Keratinocyte (primary cell): ENCODE measurements around the gene GSG1. TPM values are rescaled to one million over a fixed set of nuclear protein-coding genes. Genes with fewer than 3 reads are reported as not detected.

Experiments
- DNase-seq: peaks from one replicate; pipeline ENCODE4 v3.0.0-alpha.2; 2011; ENCODE audit warnings: low read depth, missing footprints, low spot score
- FAIRE-seq: peaks from 2 replicates; lab custom pipeline; 2011; peaks lifted over from hg19 to GRCh38; lab: Jason Lieb, UNC
- H2AFZ ChIP-seq: 2 replicates; pipeline ENCODE4 v1.6.0; 2012; ENCODE audit warnings: low read length, control low read depth, inconsistent platforms; ENCODE audit not compliant: control insufficient read depth
- H3K27ac ChIP-seq: 2 replicates; pipeline ENCODE4 v1.5.1; 2011; ENCODE audit warnings: low read length; ENCODE audit not compliant: control insufficient read depth, insufficient read depth
- H3K27me3 ChIP-seq: 3 replicates; pipeline ENCODE4 v1.6.0; 2011; ENCODE audit warnings: low read length; ENCODE audit not compliant: control insufficient read depth, insufficient read depth; ENCODE audit errors: extremely low read depth
- H3K36me3 ChIP-seq, 2 experiments: 2 replicates in 1 of 2; 3 replicates in 1 of 2; pipeline ENCODE4 v1.5.1; 2011; ENCODE audit warnings: low read length in 2 of 2, mild to moderate bottlenecking in 1 of 2; ENCODE audit not compliant: control insufficient read depth in 2 of 2, insufficient read depth in 2 of 2; ENCODE audit errors: extremely low read depth in 1 of 2
- H3K4me1 ChIP-seq: 3 replicates; pipeline ENCODE4 v1.5.1; 2011; ENCODE audit warnings: low read length; ENCODE audit not compliant: control insufficient read depth, insufficient read depth; ENCODE audit errors: extremely low read depth
- H3K4me2 ChIP-seq: 3 replicates; pipeline ENCODE4 v1.6.0; 2011; ENCODE audit warnings: low read depth, low read length; ENCODE audit not compliant: control insufficient read depth, insufficient read depth; ENCODE audit errors: extremely low read depth
- H3K4me3 ChIP-seq, 3 experiments: fragments of 200-600 bp in 1 of 3; sonication (generic) in 1 of 3; 2 replicates in 2 of 3; 3 replicates in 1 of 3; pipeline ENCODE4 v1.5.1; 2011 to 2016; ENCODE audit warnings: low read length in 3 of 3, mild to moderate bottlenecking in 3 of 3, control low read depth in 2 of 3, inconsistent platforms in 1 of 3, low read depth in 1 of 3, mixed read lengths in 1 of 3, mixed run types in 1 of 3, moderate library complexity in 1 of 3; ENCODE audit not compliant: control insufficient read depth in 2 of 3, insufficient read depth in 2 of 3; ENCODE audit errors: extremely low read depth in 1 of 3
- H3K79me2 ChIP-seq: 2 replicates; pipeline ENCODE4 v1.6.0; 2012; ENCODE audit warnings: low read length; ENCODE audit not compliant: control insufficient read depth, insufficient read depth
- H3K9ac ChIP-seq: 3 replicates; pipeline ENCODE4 v1.6.0; 2011; ENCODE audit warnings: low read length; ENCODE audit not compliant: control insufficient read depth, insufficient read depth; ENCODE audit errors: extremely low read depth
- H3K9me1 ChIP-seq: 3 replicates; pipeline ENCODE4 v1.6.0; 2011; ENCODE audit warnings: low read length; ENCODE audit not compliant: control insufficient read depth, insufficient read depth; ENCODE audit errors: extremely low read depth
- H3K9me3 ChIP-seq: 2 replicates; pipeline ENCODE4 v1.5.1; 2012; ENCODE audit warnings: low read depth, low read length; ENCODE audit not compliant: control insufficient read depth
- H4K20me1 ChIP-seq: 3 replicates; pipeline ENCODE4 v1.6.0; 2011; ENCODE audit warnings: low read length; ENCODE audit not compliant: control insufficient read depth, insufficient read depth; ENCODE audit errors: extremely low read depth
- EZH2 ChIP-seq: IDR thresholded peaks from one replicate; pipeline ENCODE4 v1.6.1; 2012; ENCODE audit warnings: inconsistent platforms, mild to moderate bottlenecking, low read length, moderate library complexity
- dilution Hi-C: fragments of 300-500 bp; cut with MboI; formaldehyde crosslinking; loops from one replicate; pipeline ENCODE4 v1.7.0; 2020; ENCODE audit warnings: low sequenced_read_pairs; ENCODE audit not compliant: extremely low pct_ligation_motif_present
- polyA plus RNA-seq, 5 experiments: library from polyadenylated mRNA; depleted of rRNA in 3 of 5; stranded (reverse) in 3 of 5; stranded (forward) in 1 of 5; unstranded in 1 of 5; fragments of >200 nt; gene quantifications; 1 replicate in 1 of 5; 2 replicates in 3 of 5; 3 replicates in 1 of 5; pipeline versions ENCODE4 v1.2.1 to v1.2.3, GENCODE V29; 2011 to 2012; ENCODE audit warnings: missing spikeins in 2 of 5, low read depth in 1 of 5, low replicate concordance in 1 of 5
- TF ChIP-seq, protein P1 (sequence below), 3 experiments: IDR thresholded peaks in 1 of 3; conservative IDR thresholded peaks in 1 of 3; optimal IDR thresholded peaks in 1 of 3; 2 replicates in 2 of 3; 3 replicates in 1 of 3; pipeline versions ENCODE3 to v1.5.1; 2011; ENCODE audit warnings: low read length in 3 of 3, mild to moderate bottlenecking in 3 of 3, moderate library complexity in 2 of 3, control low read depth in 1 of 3, inconsistent platforms in 1 of 3; ENCODE audit not compliant: insufficient read depth in 2 of 3; ENCODE audit errors: extremely low read depth in 1 of 3

Gene GSG1
- polyA plus RNA-seq, 1 donor (not counting 4 experiments of a cell fraction or from before 2014, with no cell fraction given): 0.05 TPM

DNA sequence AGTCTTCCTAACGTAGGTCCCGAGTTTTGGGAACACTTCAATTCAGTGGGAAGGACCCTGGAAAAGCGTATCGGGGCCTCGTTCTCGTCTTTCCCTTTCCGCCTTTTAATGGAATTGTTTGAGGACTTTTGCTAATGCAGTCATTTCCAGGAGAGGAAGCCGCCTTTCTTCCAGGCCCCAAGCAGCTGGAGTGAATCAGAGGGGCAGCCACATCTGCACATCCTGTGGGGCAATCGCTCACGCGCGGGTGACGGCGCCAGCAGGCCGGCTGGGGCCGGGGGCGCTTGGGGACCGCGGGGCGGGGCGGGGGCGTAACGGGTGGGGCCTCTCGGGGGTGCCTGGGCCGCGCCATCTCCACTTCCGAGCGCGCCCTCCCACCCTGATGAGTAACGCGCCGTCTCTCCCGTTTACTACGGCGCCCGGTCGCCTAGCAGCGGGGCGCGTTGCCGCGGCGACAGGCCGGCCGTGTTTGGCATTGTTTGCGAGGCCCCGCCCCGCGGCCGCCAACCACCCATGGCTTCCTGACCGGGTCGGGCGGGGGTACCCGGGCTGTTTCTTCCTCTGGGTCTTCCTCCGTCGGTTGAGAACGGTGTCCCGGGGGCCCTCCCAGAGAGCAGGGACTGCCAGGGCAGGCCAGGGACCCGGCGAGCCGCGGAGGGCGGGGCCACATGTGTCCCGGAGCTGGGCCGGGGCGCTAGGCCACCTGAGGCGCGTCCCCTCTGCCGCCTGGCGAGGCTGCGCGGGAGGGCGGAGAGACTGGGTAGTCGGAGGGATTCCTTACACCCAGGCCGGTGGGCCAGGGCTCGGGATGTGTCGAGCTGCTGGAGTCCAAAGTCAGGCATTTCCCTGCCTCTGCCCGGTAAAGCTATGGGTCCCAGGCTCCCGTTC lies 2.3 kb downstream of the GSG1 start:
- no peaks in the 10 kb centered on the region for H3K79me2 ChIP-seq
- dilution Hi-C loops: no loop called here
- DNase-seq (no peak), FAIRE-seq (no peak)
- peak overlapping the region; percentile 98 for H3K4me2 ChIP-seq
- peak overlapping the region; percentile 99 for H3K27ac ChIP-seq
- H4K20me1 ChIP-seq: no peaks in the 10 kb centered on the region
- H3K9me1 ChIP-seq: no peaks in the 10 kb centered on the region
- peak overlapping the region; percentile 62 for H2AFZ ChIP-seq
- no peaks in the 10 kb centered on the region for H3K27me3 ChIP-seq
- H3K4me1 ChIP-seq: peaks cover 52% of the 10 kb centered on the region
- H3K36me3 ChIP-seq: no peaks in the 10 kb centered on the region
- H3K4me3 ChIP-seq: peak overlapping the region; percentile 38 to 70 (median 57)
- no peaks in the 10 kb centered on the region for H3K9me3 ChIP-seq
- H3K9ac ChIP-seq: peak overlapping the region; percentile 95
- TF ChIP-seq, protein P1, sequence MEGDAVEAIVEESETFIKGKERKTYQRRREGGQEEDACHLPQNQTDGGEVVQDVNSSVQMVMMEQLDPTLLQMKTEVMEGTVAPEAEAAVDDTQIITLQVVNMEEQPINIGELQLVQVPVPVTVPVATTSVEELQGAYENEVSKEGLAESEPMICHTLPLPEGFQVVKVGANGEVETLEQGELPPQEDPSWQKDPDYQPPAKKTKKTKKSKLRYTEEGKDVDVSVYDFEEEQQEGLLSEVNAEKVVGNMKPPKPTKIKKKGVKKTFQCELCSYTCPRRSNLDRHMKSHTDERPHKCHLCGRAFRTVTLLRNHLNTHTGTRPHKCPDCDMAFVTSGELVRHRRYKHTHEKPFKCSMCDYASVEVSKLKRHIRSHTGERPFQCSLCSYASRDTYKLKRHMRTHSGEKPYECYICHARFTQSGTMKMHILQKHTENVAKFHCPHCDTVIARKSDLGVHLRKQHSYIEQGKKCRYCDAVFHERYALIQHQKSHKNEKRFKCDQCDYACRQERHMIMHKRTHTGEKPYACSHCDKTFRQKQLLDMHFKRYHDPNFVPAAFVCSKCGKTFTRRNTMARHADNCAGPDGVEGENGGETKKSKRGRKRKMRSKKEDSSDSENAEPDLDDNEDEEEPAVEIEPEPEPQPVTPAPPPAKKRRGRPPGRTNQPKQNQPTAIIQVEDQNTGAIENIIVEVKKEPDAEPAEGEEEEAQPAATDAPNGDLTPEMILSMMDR (optimal IDR thresholded peaks at IDR 0.05 in 1 of 3, IDR thresholded peaks at IDR 0.05 in 1 of 3, conservative IDR thresholded peaks at IDR 0.05 in 1 of 3; ENCODE audit: extremely low read depth in 1 of 3, insufficient read depth in 2 of 3, low read length in 3 of 3): no peak

DNA sequence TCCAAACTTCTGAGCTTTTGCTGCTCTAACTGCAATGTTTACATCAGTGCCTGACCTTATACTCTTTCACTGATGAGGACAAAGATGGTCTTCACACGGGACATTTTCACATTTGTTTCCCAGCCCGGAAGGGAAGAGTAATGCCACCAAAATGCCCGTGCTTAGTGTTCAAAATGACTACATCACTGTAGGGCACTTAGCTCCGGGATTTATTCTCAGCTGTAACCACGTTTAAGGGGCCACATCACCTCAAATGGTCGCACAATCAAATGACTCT lies 2.9 kb downstream of the GSG1 start:
- Histone ChIP-seq H3K9me1 (no peaks in the 10 kb centered on the region), H3K27ac (peak overlapping the region; percentile 99), H3K9ac (peak overlapping the region; percentile 86), H3K27me3 (no peaks in the 10 kb centered on the region), H3K4me2 (peak overlapping the region; percentile 98), H3K36me3 (no peaks in the 10 kb centered on the region), H3K79me2 (no peaks in the 10 kb centered on the region), H4K20me1 (no peaks in the 10 kb centered on the region), H3K4me3 (peak overlapping the region; percentile 2 to 48 (median 6)), H3K9me3 (no peaks in the 10 kb centered on the region), H2AFZ (peak overlapping the region; percentile 1), H3K4me1 (peaks cover 52% of the 10 kb centered on the region)
- TF ChIP-seq EZH2: no peak
- TF ChIP-seq, protein P1 (optimal IDR thresholded peaks at IDR 0.05 in 1 of 3, IDR thresholded peaks at IDR 0.05 in 1 of 3, conservative IDR thresholded peaks at IDR 0.05 in 1 of 3; ENCODE audit: extremely low read depth in 1 of 3, insufficient read depth in 2 of 3, low read length in 3 of 3): no peak
- FAIRE-seq: peak; percentile 62
- DNase-seq: no peak
- dilution Hi-C loops: no loop called here
